VCaP (cell line): ENCODE results near the gene THADA.
A peak's percentile ranks its signal among the peaks of the same experiment; 100 is the strongest.

Experiments used
- H3K27ac ChIP-seq: fragments of 450-650 bp; 2 replicates; pipeline ENCODE4 v1.5.1; 2017
- CTCF ChIP-seq: fragments of 450-650 bp; conservative IDR thresholded peaks from 2 replicates; pipeline ENCODE4 v1.5.1; 2017; ENCODE audit warnings: mild to moderate bottlenecking, moderate library complexity

The THADA gene

GRCh38 chr2:43343573-43344304, 252.1 kb downstream of the THADA start:
- TF ChIP-seq CTCF: no peak
- peak overlapping the region; percentile 86 for H3K27ac ChIP-seq

- no peak for TF ChIP-seq CTCF
- no peak overlapping the region for H3K27ac ChIP-seq
These were observed 253.7 kb downstream of the THADA start for GRCh38 chr2:43341959-43342757.

- TF ChIP-seq CTCF: no peak
These were observed 254.9 kb downstream of the THADA start for GRCh38 chr2:43340945-43341356.

GRCh38 chr2:43340066-43340465, 255.8 kb downstream of the THADA start:
- no peak for TF ChIP-seq CTCF
- H3K27ac ChIP-seq: no peak overlapping the region

More at GRCh38 chr2:43340945-43341356, 254.9 kb downstream of the THADA start:
- no peak overlapping the region for H3K27ac ChIP-seq

GRCh38 chr2:43333656-43334144, 262.1 kb downstream of the THADA start:
- H3K27ac ChIP-seq: no peak overlapping the region
- no peak for TF ChIP-seq CTCF

- TF ChIP-seq CTCF: no peak
- no peak overlapping the region for H3K27ac ChIP-seq
These were observed 262.7 kb downstream of the THADA start for GRCh38 chr2:43333101-43333655.

GRCh38 chr2:43332653-43333052, 263.2 kb downstream of the THADA start:
- H3K27ac ChIP-seq: no peak overlapping the region
- no peak for TF ChIP-seq CTCF
